Breast epithelium (tissue), 3 donors: ENCODE data around the gene SLC10A7.

Source experiments
- POLR2A ChIP-seq: fragments of 450-650 bp; IDR thresholded peaks from one replicate; pipeline ENCODE4 v1.6.1; 2016; ENCODE audit warnings: antibody characterized with exemption, mild to moderate bottlenecking, moderate library complexity
- POLR2AphosphoS5 ChIP-seq, 3 donors: sonication (generic); formaldehyde crosslinking; IDR thresholded peaks; one replicate each; pipeline ENCODE4 v1.6.1; 2017; ENCODE audit warnings: antibody characterized with exemption in 3 of 3
- TF ChIP-seq, protein P1 (sequence below), 3 donors: fragments of 450-650 bp; IDR thresholded peaks; one replicate each; pipeline ENCODE4 v1.5.1; 2016 to 2017; ENCODE audit warnings: antibody characterized with exemption in 3 of 3, mild to moderate bottlenecking in 3 of 3, moderate library complexity in 3 of 3

DNA sequence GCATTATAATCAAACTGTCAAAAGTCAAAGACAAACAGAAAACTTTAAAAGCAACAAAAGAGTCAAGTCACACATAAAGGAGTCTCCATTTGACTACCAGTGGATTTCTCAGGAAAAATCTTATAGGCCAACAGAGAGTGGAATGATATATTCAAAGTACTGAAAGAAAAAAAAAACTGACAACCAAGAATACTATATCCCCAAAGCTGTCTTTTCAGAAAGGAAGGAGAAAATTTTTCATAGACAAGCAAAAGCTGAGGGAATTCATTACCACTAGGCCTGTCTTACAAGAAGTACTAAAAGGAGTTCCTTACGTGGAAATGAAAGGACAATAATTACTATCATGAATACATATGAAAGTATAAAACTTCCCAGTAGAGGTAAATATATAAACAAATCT lies 39.0 kb downstream of the SLC10A7 start:
- TF ChIP-seq, protein P1, sequence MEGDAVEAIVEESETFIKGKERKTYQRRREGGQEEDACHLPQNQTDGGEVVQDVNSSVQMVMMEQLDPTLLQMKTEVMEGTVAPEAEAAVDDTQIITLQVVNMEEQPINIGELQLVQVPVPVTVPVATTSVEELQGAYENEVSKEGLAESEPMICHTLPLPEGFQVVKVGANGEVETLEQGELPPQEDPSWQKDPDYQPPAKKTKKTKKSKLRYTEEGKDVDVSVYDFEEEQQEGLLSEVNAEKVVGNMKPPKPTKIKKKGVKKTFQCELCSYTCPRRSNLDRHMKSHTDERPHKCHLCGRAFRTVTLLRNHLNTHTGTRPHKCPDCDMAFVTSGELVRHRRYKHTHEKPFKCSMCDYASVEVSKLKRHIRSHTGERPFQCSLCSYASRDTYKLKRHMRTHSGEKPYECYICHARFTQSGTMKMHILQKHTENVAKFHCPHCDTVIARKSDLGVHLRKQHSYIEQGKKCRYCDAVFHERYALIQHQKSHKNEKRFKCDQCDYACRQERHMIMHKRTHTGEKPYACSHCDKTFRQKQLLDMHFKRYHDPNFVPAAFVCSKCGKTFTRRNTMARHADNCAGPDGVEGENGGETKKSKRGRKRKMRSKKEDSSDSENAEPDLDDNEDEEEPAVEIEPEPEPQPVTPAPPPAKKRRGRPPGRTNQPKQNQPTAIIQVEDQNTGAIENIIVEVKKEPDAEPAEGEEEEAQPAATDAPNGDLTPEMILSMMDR (IDR thresholded peaks at IDR 0.05), result no peak
- TF ChIP-seq POLR2A (no peak), POLR2AphosphoS5 (IDR thresholded peaks at IDR 0.05) (no peak)
